Epithelial cell of esophagus (primary cell): ENCODE results near the gene MCTP1.

ENCODE experiments used
- DNase-seq: peaks from one replicate; pipeline ENCODE4 v3.0.0; 2010; ENCODE audit warnings: low read depth
- H3K4me3 ChIP-seq: 2 replicates; pipeline ENCODE4 v1.5.1; 2011; ENCODE audit warnings: mild to moderate bottlenecking, low read length, control low read depth
- TF ChIP-seq, protein P1 (sequence below): IDR thresholded peaks from 2 replicates; pipeline ENCODE4 v1.5.1; 2011; ENCODE audit warnings: low read depth, mild to moderate bottlenecking, low read length, control low read depth, inconsistent platforms; ENCODE audit not compliant: insufficient read depth; ENCODE audit errors: missing control alignments

The MCTP1 gene

DNA sequence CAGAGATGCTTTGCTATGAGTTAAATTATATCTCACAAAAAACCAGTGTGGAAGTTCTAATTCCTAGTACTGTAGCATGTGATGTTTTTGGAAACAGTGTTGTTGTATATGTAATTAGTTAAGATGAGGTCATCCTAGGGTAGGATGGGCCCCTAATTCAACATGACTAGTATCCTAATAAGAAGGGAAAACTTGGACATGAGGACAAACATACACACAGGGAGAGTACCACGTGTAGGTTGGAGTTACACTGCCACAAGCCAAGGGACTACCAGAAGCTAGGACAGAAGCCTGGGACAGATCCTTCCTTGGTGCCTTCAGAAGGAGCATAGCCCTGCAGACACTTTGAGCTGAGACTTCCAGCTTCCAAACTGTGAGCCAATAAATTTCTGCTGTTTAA is 234.2 kb downstream of the MCTP1 start:
- DNase-seq: no peak
- H3K4me3 ChIP-seq: no peak overlapping the region
- TF ChIP-seq, protein P1, sequence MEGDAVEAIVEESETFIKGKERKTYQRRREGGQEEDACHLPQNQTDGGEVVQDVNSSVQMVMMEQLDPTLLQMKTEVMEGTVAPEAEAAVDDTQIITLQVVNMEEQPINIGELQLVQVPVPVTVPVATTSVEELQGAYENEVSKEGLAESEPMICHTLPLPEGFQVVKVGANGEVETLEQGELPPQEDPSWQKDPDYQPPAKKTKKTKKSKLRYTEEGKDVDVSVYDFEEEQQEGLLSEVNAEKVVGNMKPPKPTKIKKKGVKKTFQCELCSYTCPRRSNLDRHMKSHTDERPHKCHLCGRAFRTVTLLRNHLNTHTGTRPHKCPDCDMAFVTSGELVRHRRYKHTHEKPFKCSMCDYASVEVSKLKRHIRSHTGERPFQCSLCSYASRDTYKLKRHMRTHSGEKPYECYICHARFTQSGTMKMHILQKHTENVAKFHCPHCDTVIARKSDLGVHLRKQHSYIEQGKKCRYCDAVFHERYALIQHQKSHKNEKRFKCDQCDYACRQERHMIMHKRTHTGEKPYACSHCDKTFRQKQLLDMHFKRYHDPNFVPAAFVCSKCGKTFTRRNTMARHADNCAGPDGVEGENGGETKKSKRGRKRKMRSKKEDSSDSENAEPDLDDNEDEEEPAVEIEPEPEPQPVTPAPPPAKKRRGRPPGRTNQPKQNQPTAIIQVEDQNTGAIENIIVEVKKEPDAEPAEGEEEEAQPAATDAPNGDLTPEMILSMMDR: no peak

DNA sequence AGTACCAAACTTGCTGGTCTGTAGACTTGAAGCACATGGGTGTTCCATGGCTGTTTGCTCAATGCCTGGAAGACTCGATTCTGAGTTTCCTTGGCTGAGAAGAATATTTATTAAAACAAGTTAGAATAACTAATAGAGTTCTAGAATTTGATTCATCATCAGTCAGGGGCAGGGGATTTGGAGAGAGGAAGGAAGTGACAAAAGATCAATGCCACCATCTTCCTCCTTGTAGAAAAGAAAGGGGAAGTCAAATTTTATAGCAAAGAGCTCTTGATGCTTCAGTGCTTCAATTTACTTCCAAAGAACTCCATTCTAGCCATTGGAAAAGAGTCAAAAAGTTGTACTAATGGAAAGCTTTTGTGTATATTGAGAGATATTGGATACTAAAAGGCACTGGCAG is 236.3 kb downstream of the MCTP1 start:
- DNase-seq: no peak
- H3K4me3 ChIP-seq: no peak overlapping the region
- TF ChIP-seq, protein P1: no peak

DNA sequence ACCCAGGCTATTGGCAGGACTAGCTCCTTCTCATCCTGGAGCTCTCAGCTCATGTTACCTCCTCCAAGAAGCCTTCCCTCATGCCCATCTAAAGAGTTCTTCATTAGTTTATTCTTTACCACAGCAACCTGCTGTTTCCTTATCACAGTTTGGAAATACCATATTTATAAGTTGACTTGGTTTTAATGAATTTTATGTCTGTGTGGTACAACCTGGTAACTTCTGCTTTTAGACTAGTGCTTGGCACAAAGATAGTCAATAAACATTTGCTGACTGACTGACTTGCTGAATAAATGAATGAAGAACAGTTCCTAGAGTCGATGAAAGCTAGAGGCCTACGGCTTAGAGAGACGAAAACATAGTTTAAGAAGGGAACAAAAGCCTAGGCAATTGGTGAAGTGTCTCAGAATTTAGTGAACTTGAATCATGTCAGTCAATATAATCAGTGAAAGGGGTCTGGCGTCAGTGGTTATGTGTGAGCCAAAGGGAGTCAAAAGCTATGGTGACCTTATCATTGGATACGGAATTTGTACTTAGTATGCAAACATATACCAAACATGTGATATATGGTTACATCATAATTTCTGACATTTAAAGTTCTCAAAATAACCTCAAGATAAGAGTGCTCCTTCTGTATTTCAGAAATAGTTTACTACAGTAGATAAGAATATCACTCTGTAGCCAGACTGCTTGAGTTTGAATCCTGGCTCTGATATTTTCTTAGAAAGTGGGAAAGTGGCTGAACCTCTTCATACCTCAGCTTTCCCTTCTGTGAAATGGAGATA is 239.5 kb downstream of the MCTP1 start:
- DNase-seq: no peak
- TF ChIP-seq, protein P1: no peak
- H3K4me3 ChIP-seq: no peak overlapping the region

DNA sequence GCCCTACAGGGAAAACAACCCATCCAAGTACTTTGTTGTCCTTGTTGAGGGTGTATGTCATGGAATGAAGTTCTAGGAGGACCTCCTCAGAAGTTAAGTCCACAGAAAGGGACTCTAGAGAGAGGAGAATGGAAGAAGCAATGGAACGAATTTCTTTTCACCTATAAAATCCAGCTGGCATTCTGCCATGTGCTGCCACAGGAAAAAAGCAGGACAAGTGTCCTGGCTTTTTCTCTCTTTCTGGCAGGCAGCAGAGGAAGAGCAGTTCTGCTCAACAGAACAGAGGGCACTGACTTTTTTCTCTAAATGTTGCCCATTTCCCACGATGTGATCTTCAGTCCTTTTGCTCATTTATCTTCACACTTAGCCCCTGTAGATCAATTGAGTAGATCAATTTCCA is 240.8 kb downstream of the MCTP1 start:
- H3K4me3 ChIP-seq: no peak overlapping the region
- DNase-seq: no peak
- TF ChIP-seq, protein P1: no peak

DNA sequence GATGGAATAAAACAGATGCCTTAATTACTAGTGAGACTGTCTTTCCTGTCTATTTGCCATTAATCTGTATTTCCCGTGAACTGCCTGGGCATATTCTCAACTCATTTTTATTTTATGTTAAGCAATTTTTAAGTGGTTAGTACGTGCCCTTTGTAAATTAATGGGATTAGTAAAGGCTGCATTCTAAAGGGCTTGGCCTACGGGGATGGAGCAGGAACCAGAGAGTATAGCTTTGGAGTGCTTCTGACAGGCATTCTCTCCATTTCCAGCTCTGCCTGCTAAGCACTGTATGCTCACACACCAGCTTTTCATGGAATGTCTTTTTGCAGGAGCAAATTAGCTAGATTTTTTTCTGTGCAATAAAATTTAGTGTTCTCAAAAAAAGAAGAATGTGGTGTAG is 241.2 kb downstream of the MCTP1 start:
- no peak overlapping the region for H3K4me3 ChIP-seq
- no peak for DNase-seq
- TF ChIP-seq, protein P1: no peak

DNA sequence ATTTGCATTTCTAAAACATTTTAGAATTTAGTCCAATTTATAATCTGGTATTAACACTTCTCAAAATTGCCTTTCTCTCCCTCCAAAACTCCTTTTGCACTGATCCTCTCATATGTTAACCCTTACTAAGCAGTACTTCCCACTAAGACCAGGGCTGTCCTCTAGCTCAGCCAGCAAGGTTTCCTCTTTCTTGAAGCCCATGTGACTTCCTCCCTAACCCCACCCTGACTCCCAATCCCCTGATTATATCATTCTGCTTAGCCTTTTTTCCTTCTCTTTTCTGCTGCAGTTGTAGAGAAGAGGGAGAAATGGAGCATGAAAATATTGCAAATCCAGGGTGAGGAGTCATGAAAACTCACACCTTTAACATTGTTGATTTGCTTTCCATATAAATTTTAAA is 241.7 kb downstream of the MCTP1 start:
- TF ChIP-seq, protein P1: no peak
- H3K4me3 ChIP-seq: no peak overlapping the region
- DNase-seq: no peak

DNA sequence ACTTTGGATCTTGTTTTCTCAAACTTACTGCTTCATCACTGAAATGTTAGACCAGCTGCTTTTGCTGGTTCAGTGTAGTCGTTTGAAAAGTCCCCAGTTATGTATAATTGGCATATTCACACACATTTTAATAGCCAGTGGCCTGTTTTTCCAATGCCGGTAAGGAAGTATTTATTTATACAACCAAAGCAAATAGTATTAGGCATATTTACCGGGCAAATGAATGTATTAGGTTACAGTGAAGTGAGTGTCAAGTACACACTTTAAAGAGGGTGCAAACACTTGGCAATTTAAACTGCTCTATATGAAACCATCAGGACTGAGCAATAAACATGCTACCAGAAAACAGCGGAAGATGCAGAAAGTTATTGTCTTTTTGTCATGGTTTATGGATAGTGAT is 242.9 kb downstream of the MCTP1 start:
- no peak for DNase-seq
- TF ChIP-seq, protein P1: no peak
- no peak overlapping the region for H3K4me3 ChIP-seq
